ENCODE measurements around the gene POLDIP3.
A peak's percentile ranks its signal among the peaks of the same experiment; 100 is the strongest.

The POLDIP3 gene

GRCh38 chr22:42642806-42643633, 28.3 kb upstream of the POLDIP3 start:
- DNase-seq (ENCODE audit: low read depth), result no peak

DNA sequence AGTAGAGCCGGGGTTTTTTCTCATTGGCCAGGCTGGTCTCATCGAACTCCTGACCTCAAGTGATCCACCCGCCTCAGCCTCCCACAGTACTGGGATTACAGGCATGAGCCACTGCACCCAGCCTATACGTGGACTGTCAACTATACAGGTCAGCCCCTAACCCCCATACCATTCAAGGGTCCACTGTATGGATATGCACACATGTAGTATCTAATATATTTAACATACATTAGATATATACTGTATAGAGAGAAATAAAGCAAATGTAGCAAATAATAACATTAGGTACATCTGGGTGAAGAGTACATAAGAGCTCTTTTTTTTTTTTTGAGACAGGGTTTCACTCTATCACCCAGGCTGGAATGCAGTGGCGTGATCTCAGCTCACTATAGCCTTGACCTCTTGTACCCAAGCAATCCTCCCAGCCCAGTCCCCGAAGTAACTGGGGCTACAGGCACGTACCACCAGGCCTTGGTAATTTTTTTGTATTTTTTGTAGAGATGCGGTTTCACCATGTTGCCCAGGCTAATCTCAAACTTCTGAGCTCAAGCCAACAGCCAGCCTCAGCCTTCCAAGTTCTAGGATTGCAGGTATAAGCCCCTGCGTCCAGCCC, 27.2 kb upstream of the POLDIP3 start:
- no peak for DNase-seq (ENCODE audit: low read depth)

GRCh38 chr22:42639541-42640241, 25.0 kb upstream of the POLDIP3 start:
- no peak for DNase-seq (ENCODE audit: low read depth)

GRCh38 chr22:42637555-42637954, 22.9 kb upstream of the POLDIP3 start:
- DNase-seq (ENCODE audit: low read depth), result no peak

- DNase-seq (ENCODE audit: low read depth), result no peak
Observed at GRCh38 chr22:42636506-42636905, 21.8 kb upstream of the POLDIP3 start.

DNA sequence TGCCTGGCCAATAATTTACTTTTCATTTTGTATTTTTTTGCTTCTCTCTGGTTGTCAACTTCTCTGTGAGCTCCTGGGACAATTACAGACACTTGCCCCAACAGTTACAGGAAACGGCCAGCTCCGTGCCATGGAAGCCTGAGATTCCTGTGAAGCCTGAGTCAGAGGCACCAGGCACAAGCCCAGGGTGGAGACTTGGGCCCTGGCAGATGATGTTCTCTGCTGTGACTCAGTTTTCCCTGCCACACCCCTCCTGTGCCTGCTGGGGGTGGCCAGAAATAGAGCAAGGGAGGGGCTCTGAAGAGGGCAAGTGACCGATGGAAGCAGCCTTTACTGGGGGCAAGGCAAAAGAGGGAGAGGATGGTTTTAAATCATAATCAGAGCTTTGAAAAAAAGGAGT, 20.8 kb upstream of the POLDIP3 start:
- DNase-seq (ENCODE audit: low read depth), result peak; percentile 89

DNA sequence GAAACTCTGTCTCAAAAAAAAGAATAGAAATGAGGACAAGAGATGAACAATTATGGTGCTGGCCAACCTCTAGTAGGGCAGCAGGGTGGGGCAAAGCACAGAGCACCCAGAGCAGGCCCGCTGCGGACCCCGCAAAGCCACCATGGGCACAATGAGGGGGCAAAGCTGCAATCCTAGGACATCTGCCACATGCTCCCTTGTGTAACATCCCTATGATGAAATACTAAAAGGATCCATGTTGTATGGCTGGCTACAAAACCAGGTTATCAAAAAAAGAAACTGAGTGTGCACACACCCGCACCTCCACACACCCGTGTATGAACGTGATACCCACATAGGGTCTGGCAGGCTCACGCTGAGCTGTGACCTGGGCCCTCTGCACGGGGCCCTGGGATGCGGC, 18.3 kb upstream of the POLDIP3 start:
- DNase-seq (ENCODE audit: low read depth), result no peak

- no peak for DNase-seq (ENCODE audit: low read depth)
Observed at GRCh38 chr22:42632096-42632495, 17.4 kb upstream of the POLDIP3 start.

DNA sequence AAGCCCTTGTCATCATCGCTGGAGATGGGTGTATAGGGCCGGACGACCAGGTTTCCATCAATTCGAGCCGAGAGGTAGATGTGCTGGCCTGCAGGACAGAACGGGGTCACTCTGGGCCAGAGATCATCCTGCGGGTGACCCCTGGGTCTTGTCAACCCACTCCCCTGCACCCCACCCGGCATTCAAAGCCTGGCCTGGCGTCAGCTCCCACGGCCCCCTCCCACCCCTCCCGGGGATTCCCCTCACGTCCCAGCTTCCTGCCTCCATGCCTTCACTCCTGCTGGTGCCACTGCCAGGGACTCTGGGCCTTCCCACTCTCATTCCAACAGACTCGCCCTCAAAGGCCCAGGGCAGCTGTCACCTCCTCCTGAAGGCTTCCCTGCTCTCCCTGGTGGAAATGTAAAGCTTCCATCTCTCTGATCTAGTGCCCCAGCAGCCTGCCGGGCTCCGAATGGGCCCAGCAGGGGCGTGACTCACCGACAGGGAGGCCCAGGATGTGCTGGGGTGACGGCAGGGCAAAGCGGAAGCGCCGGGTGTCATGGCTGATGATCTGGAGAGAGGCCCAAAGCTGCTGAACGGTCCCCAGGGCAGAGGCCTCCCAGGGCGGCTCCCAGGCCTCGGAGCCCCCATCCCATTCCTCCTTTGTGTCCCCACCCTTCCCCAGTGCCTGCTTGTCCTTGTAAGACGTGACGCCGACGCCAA, 16.4 kb upstream of the POLDIP3 start:
- DNase-seq (ENCODE audit: low read depth), result no peak

GRCh38 chr22:42630211-42630610, 15.5 kb upstream of the POLDIP3 start:
- DNase-seq (ENCODE audit: low read depth), result no peak

GRCh38 chr22:42627981-42628380, 13.3 kb upstream of the POLDIP3 start:
- no peak for DNase-seq (ENCODE audit: low read depth)

GRCh38 chr22:42626951-42627625, 12.4 kb upstream of the POLDIP3 start:
- DNase-seq (ENCODE audit: low read depth), result no peak

GRCh38 chr22:42626431-42626830, 11.7 kb upstream of the POLDIP3 start:
- DNase-seq (ENCODE audit: low read depth), result no peak

DNA sequence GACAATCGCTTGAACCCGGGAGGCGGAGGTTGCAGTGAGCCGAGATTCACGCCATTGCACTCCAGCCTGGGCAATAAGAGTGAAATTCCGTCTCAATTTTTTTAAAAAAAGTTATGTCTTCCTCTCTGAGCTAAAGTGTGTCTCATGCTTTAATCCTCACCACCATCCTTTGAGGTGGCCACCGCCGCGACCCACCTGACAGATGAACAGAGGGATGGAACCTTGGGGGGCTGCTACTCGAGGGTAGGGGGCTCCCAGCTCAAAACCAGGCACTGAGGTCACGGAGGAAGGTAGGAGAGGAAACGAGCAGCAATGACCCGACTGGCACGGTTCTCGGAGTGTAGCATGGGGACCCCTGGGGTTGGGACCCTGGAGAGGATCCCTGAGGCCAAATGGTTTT, 10.7 kb upstream of the POLDIP3 start:
- no peak for DNase-seq (ENCODE audit: low read depth)

- DNase-seq (ENCODE audit: low read depth), result no peak
Observed at GRCh38 chr22:42624551-42625106, 9.9 kb upstream of the POLDIP3 start.

DNA sequence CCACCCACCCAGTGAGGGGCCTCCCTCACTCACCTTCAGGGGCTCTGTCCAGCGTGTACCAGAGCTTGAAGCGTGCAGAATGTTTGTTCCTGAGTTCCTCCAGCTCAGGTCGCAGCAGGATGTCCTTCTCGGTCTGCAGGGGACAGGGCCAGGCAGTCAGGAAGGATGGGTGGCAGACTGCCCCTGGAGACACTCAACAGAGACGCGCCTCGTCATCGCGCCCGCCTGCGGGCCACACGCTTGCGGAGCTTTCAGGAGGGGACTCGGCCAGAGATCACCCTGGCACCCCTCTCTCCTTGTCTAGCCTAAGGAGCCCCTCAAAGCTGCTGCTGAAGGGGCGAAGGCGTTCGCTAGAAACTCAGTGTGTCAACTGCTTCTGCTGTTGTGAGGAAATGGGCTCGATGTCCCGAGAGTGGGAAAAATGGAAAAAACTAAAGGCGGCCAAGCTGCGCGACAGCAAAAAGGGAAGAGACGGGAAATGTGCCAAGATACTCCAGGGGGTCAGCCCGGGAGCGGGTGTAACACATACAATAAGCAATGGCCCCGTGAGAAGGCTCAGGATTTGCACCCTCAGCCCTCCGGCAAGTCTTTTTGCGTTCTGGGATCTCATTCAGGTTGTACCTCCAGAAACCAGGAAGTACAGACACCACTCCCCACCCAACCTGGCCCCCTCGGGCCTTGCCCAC, 9.2 kb upstream of the POLDIP3 start:
- DNase-seq (ENCODE audit: low read depth), result no peak

DNA sequence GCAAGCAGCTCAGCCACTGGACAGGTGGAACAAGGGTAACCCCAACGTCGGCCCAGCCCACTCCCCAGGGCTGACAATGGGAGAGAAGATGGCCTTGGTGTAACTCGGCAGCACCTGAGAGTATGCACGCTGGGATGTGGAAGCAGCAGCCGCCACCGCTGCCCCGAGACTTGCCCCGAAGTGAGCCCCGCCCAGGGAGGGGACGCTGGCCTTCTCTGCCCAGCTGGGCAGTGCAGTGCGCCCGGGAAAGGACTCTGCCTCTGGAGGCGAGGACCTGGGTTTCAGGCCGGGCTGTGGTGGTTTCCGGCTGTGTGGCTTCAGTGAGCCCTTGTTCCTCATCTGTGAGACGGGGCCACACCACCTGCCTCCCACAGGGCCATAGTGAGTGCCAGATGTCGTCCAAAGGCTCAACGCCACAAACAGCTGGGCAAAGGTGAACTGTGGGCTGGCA, 8.6 kb upstream of the POLDIP3 start:
- no peak for DNase-seq (ENCODE audit: low read depth)

DNA sequence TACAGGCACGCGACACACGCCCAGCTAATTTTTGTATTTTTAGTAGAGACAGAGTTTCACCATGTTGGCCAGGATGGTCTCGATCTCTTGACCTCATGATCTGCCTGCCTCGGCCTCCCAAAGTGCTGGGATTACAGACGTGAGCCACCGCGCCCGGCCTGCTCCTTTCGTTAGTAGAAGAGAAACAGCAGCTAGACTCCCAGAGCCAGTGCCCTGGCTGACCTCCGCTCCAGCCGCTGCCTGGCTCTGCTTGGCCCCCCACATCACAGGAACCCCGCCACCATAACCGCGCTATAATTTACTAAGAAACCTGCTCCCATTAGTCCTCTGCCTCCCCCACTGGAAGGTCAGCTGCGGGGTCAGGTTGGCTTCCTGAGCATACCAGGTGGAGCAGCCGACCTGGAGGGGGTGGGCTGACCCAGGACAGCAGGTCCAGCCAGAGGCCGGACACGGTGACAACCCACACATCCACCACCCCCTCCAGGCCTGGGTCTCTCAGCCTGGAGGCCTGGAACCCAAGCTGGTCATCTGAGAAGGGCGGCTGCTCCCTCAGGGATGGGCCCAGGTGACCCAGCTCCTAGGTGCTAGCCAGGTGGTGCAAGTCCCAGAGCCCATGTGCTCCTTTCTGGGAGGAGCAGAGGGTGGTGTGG, 7.5 kb upstream of the POLDIP3 start:
- no peak for DNase-seq (ENCODE audit: low read depth)

GRCh38 chr22:42621505-42622002, 6.9 kb upstream of the POLDIP3 start:
- peak; percentile 66 for DNase-seq (ENCODE audit: low read depth)

DNA sequence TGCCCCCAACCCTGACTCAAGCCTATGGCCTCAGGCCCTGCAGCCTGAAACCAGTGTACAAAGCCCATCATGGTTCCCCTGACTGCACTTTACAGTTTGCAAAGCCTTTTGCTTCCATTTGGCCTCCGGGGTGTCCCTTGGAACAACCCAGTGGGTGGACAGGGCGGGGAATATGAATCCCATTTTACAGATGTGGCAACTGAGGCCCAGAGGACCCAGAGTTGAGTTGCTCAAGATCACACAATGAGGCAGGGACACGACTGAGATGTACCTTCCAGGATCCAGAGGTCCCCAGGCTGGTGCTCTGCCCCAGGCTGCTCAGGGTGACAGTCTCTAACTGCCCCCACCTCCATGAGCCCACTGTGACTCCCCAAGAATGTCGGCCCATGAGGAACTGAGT, 5.4 kb upstream of the POLDIP3 start:
- no peak for DNase-seq (ENCODE audit: low read depth)
